Neural cell (in vitro differentiated cells): Measurements from ENCODE around the gene NDUFS7. TPM values are rescaled to one million over a fixed set of nuclear protein-coding genes. Genes with fewer than 3 reads are reported as not detected.

Source experiments
- H2AFZ ChIP-seq: fragments of 200-600, 300-800 bp; sonication (generic), shearing (Covaris generic); 2 replicates; pipeline ENCODE4 v1.6.0; 2014; ENCODE audit warnings: low read depth, mild to moderate bottlenecking, antibody characterized with exemption, low read length, moderate library complexity
- H3F3A ChIP-seq: fragments of 200-600 bp; shearing (Covaris generic); 2 replicates; pipeline ENCODE4 v1.6.1; 2016; ENCODE audit warnings: mild to moderate bottlenecking, moderate library complexity, mixed read lengths, antibody characterized with exemption, low read length; ENCODE audit not compliant: insufficient read depth, poor library complexity, severe bottlenecking
- H3K27ac ChIP-seq: fragments of 200-600, 300-800 bp; sonication (generic), shearing (Covaris generic); 2 replicates; pipeline ENCODE4 v1.5.1; 2014; ENCODE audit warnings: mild to moderate bottlenecking, low read length, moderate library complexity
- H3K27me3 ChIP-seq: fragments of 300-800, 200-600 bp; sonication (generic), shearing (Covaris generic); 2 replicates; pipeline ENCODE4 v1.6.0; 2014; ENCODE audit warnings: mild to moderate bottlenecking, low read depth, low read length, moderate library complexity; ENCODE audit not compliant: insufficient read depth
- H3K36me3 ChIP-seq: fragments of 300-800, 200-600 bp; sonication (generic), shearing (Covaris generic); 2 replicates; pipeline ENCODE4 v1.5.1; 2014; ENCODE audit warnings: mild to moderate bottlenecking, antibody characterized with exemption, low read length, moderate library complexity; ENCODE audit not compliant: insufficient read depth
- H3K4me2 ChIP-seq: fragments of 300-800, 200-600 bp; sonication (generic), shearing (Covaris generic); 2 replicates; pipeline ENCODE4 v1.6.0; 2014; ENCODE audit warnings: mild to moderate bottlenecking, low read length
- H3K4me3 ChIP-seq: fragments of 300-800, 200-600 bp; sonication (generic), shearing (Covaris generic); 2 replicates; pipeline ENCODE4 v1.5.1; 2014; ENCODE audit warnings: mild to moderate bottlenecking, low read length, moderate library complexity
- H3K79me2 ChIP-seq: fragments of 200-600 bp; shearing (Covaris generic); replicated peaks from 2 replicates; pipeline ENCODE4 v1.6.0; 2014; ENCODE audit warnings: mild to moderate bottlenecking, low read length, moderate library complexity; ENCODE audit not compliant: insufficient read depth
- H3K9ac ChIP-seq: fragments of 300-800, 200-600 bp; sonication (generic), shearing (Covaris generic); 2 replicates; pipeline ENCODE4 v1.6.1; 2016; ENCODE audit warnings: mild to moderate bottlenecking, low read length, mixed read lengths
- H3K9me2 ChIP-seq: fragments of 200-600 bp; shearing (Covaris generic); 2 replicates; pipeline ENCODE4 v1.6.1; 2016; ENCODE audit warnings: mild to moderate bottlenecking, low read length, mixed read lengths; ENCODE audit not compliant: insufficient read depth
- H3K9me3 ChIP-seq: fragments of 200-600, 300-800 bp; sonication (generic), shearing (Covaris generic); 2 replicates; pipeline ENCODE4 v1.6.1; 2016; ENCODE audit warnings: mild to moderate bottlenecking, mixed run types, low read length, moderate library complexity, mixed read lengths
- H4K20me1 ChIP-seq: fragments of 200-600 bp; shearing (Covaris generic); 2 replicates; pipeline ENCODE4 v1.6.1; 2016; ENCODE audit warnings: mild to moderate bottlenecking, mixed run types; ENCODE audit not compliant: insufficient read depth
- CTCF ChIP-seq: fragments of 450-650 bp; IDR thresholded peaks from 2 replicates; pipeline ENCODE4 v1.5.1; 2014; ENCODE audit warnings: antibody characterized with exemption, mild to moderate bottlenecking, moderate library complexity; ENCODE audit not compliant: poor library complexity, severe bottlenecking
- EP300 ChIP-seq: fragments of 450-650 bp; conservative IDR thresholded peaks from 2 replicates; pipeline ENCODE4 v1.6.1; 2014; ENCODE audit warnings: antibody characterized with exemption, mild to moderate bottlenecking, moderate library complexity; ENCODE audit not compliant: poor library complexity, severe bottlenecking
- EZH2 ChIP-seq: fragments of 200-600, 300-800 bp; shearing (Covaris generic), sonication (generic); IDR thresholded peaks from 2 replicates; pipeline ENCODE4 v1.6.1; 2014; ENCODE audit warnings: antibody characterized with exemption, low read length, borderline replicate concordance, mild to moderate bottlenecking; ENCODE audit not compliant: insufficient read depth, poor library complexity, severe bottlenecking
- MXI1 ChIP-seq: fragments of 450-650 bp; conservative IDR thresholded peaks from 2 replicates; pipeline ENCODE4 v1.6.1; 2014; ENCODE audit warnings: antibody characterized with exemption, mild to moderate bottlenecking; ENCODE audit not compliant: poor library complexity, severe bottlenecking
- POLR2AphosphoS5 ChIP-seq: IDR thresholded peaks from 2 replicates; pipeline ENCODE4 v1.6.1; 2012
- RAD21 ChIP-seq: fragments of 450-650 bp; conservative IDR thresholded peaks from 2 replicates; pipeline ENCODE4 v1.6.1; 2014; ENCODE audit warnings: antibody characterized with exemption, mild to moderate bottlenecking, moderate library complexity
- REST ChIP-seq: IDR thresholded peaks from 2 replicates; pipeline ENCODE4 v1.6.1; 2012; ENCODE audit warnings: borderline replicate concordance
- SMC3 ChIP-seq: fragments of 450-650 bp; conservative IDR thresholded peaks from 2 replicates; pipeline ENCODE4 v1.6.1; 2014; ENCODE audit warnings: antibody characterized with exemption, mild to moderate bottlenecking, moderate library complexity; ENCODE audit not compliant: poor library complexity
- TAF1 ChIP-seq: IDR thresholded peaks from 2 replicates; pipeline ENCODE4 v1.6.1; 2012; ENCODE audit warnings: low read depth
- polyA plus RNA-seq: library from polyadenylated mRNA; depleted of rRNA; stranded (reverse); fragments of >200 nt; gene quantifications from 2 replicates; pipeline ENCODE4 v1.2.3, GENCODE V29; 2014

NDUFS7 gene
- polyA plus RNA-seq, 1 donor from 2014 or later: 196 TPM

- Histone ChIP-seq H3K9me2 (no peaks in the 10 kb centered on the region), H4K20me1 (no peaks in the 10 kb centered on the region), H3K79me2 (no peaks in the 10 kb centered on the region), H3K9ac (no peak overlapping the region), H3K9me3 (no peaks in the 10 kb centered on the region), H3K4me3 (no peak overlapping the region), H3K4me2 (no peak overlapping the region), H3K27ac (no peak overlapping the region), H3F3A (no peaks in the 10 kb centered on the region), H2AFZ (no peak overlapping the region), H3K36me3 (no peaks in the 10 kb centered on the region), H3K27me3 (no peaks in the 10 kb centered on the region)
- TF ChIP-seq EZH2: no peak
- TF ChIP-seq RAD21: no peak
- no peak for TF ChIP-seq SMC3
- TF ChIP-seq CTCF: no peak
- TF ChIP-seq TAF1: no peak
- TF ChIP-seq MXI1: no peak
- no peak for TF ChIP-seq EP300
- no peak for TF ChIP-seq POLR2AphosphoS5
These were observed 14.4 kb upstream of the NDUFS7 start for GRCh38 chr19:1369214-1369805.

- no peak overlapping the region for H3K4me2 ChIP-seq
- no peaks in the 10 kb centered on the region for H3K27me3 ChIP-seq
- H3K9ac ChIP-seq: no peak overlapping the region
- no peaks in the 10 kb centered on the region for H3K36me3 ChIP-seq
- H3K79me2 ChIP-seq: no peaks in the 10 kb centered on the region
- H2AFZ ChIP-seq: no peak overlapping the region
- H3K27ac ChIP-seq: no peak overlapping the region
- no peak overlapping the region for H3K4me3 ChIP-seq
- no peak for TF ChIP-seq TAF1
- no peak for TF ChIP-seq EP300
- no peak for TF ChIP-seq CTCF
- no peak for TF ChIP-seq RAD21
- TF ChIP-seq EZH2: no peak
- TF ChIP-seq SMC3: no peak
- TF ChIP-seq REST: no peak
- no peak for TF ChIP-seq MXI1
- TF ChIP-seq POLR2AphosphoS5: no peak
- no peaks in the 10 kb centered on the region for H4K20me1 ChIP-seq
- H3K9me3 ChIP-seq: no peaks in the 10 kb centered on the region
- no peaks in the 10 kb centered on the region for H3K9me2 ChIP-seq
- no peaks in the 10 kb centered on the region for H3F3A ChIP-seq
These were observed 12.9 kb upstream of the NDUFS7 start for GRCh38 chr19:1370579-1371361.
